ENCODE measurements around the gene PDF. TPM values are rescaled to one million over a fixed set of nuclear protein-coding genes. Genes with fewer than 3 reads are reported as not detected.
"Not testable (repeated sequence)": the region's sequence is repeated elsewhere in the genome, so short reads cannot be mapped to it uniquely, and the experiment has no call there.

Gene PDF, protein sequence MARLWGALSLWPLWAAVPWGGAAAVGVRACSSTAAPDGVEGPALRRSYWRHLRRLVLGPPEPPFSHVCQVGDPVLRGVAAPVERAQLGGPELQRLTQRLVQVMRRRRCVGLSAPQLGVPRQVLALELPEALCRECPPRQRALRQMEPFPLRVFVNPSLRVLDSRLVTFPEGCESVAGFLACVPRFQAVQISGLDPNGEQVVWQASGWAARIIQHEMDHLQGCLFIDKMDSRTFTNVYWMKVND
- 21.5 and 26.7 TPM in 2 replicates for total RNA-seq (2014; rRNA removed; shearing (Covaris generic); ENCODE audit: low replicate concordance)

DNA sequence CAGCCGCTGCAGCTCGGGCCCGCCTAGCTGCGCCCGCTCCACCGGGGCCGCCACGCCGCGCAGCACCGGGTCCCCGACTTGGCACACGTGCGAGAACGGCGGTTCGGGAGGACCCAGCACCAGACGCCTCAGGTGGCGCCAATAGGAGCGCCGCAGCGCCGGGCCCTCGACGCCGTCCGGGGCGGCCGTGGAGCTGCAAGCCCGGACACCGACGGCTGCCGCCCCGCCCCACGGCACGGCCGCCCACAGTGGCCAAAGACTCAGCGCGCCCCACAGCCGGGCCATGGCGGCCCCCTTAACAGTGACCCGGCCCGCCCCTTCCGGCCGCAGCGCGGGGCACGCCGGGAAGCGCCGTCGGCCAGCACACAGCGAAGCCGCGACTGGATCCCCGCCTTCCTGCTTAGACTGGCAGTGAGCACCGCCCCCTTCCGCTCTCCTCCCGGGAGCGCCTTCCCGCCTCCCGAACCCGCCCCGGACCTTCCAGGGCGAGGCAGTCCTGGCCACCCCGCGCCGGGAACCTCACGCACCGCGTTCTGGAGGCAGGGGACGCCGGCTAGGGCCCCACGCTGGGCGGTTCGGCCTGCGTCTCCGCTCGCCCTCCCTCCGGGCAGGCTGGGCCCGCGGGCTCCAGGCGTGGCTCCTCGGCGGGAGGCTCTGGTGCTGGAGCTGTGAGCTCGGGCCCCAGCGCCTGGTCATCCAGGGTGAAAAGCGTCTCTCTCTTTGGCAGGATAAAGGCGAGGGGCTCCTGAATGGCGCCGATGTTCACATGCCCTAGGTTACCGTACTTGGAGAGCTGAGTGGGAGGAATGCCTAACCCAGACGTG, at the start of gene PDF:
PDF (minus strand) TSS at position 303 of the 824 bp plus-strand sequence; CDS start at position 285, 18 bp downstream.
- in situ Hi-C loops (cut with HindIII; ENCODE audit: low pct_unique_long_range_greater_than_20kb, low sequenced_read_pairs), result no loop called here
- DNase-seq (ENCODE audit: low read depth), result peak; percentile 94

DNA sequence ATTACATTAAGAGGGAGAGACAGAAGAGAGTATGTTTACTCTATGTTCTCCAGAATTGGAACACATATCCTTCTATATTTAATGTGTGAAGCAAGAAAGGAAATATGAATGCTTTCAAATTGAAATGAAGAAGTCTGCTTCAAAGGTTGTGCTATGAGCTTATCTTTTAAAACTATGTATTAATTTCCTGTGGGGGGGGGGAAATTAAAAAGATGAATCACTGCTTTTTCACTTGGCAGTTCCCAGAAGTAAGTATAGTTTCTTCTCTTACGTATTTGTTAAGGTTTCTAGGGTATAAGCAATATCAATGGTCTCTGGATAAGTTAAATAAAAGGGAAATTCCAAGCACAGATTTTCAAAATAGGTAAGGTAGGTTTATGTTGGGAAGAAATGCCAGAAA, 48.4 kb upstream of the PDF start:
- in situ Hi-C loops (cut with HindIII; ENCODE audit: low pct_unique_long_range_greater_than_20kb, low sequenced_read_pairs), result no loop called here
- no peak for DNase-seq (ENCODE audit: low read depth)

DNA sequence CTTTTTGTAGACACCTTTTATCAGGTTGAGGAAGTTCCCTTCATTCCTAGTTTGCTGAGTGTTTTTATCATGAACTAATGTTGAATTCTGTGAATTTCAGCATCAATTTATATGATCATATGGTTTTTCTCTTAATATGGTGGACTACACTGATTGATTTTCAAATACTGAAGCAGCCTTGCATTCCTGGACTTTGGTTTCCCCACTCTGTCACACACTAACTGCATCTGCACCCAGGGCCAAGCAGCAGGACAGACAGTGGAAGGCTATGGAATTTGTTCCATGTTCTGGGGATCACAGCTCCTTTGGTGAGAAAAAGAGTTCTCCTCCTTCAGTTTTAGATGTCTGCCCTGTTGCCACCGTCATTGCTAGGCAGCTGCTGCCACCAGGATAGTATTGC, 47.6 kb upstream of the PDF start:
- DNase-seq (ENCODE audit: low read depth), result no peak
- in situ Hi-C loops (cut with HindIII; ENCODE audit: low pct_unique_long_range_greater_than_20kb, low sequenced_read_pairs), result no loop called here

DNA sequence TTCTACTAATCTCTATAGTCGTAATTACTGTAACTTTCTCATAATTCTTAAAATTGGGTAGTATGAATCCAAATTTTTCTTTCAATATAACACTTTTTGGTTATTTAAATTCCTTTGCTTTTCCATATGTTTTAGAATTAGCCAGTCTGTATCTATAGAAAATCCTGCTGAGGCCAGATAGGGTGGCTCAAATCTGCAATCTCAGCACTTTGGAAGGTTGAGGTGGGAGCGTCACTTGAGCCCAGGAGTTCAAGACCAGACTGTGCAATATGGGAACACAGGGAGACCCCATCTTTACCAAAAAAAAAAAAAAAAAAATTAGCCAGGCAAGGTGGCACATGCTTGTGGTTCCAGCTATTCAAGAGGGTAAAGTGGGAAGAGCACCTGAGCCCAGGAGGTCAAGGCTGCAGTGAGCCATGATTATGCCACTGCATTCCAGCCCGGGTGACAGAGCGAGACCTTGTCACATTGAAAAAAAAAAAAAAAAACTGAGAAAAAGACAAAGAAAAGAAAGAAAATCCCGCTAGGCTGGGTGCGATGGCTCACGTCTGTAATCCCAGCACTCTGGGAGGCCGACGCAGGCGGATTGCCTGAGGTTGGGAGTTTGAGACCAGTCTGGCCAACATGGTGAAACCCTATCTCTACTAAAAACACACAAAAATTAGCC, 46.1 kb upstream of the PDF start:
- no peak for DNase-seq (ENCODE audit: low read depth)

DNA sequence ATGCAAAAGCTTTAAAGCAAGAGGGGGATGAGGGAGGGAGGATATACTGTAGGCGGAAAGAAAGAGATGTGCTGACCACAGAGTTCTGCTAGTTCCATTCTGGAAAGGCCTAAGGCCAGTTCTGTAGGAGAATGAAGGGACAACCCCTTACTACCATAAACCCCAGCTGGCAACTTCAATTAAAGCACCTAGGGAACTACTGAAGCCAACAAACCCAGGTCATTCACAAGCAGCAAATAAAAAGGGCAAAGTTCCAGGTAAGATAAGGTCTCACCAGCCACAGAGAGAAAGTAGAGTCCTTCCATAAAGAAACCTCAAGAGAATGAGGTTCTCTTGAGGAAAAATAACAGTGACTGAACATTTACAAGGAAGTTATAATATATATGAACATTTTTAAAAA, 42.6 kb upstream of the PDF start:
- in situ Hi-C loops (cut with HindIII; ENCODE audit: low pct_unique_long_range_greater_than_20kb, low sequenced_read_pairs), result no loop called here
- no peak for DNase-seq (ENCODE audit: low read depth)

More for the DNA sequence above, 46.1 kb upstream of the PDF start:
- in situ Hi-C loops (cut with HindIII; ENCODE audit: low pct_unique_long_range_greater_than_20kb, low sequenced_read_pairs), result no loop called here

DNA sequence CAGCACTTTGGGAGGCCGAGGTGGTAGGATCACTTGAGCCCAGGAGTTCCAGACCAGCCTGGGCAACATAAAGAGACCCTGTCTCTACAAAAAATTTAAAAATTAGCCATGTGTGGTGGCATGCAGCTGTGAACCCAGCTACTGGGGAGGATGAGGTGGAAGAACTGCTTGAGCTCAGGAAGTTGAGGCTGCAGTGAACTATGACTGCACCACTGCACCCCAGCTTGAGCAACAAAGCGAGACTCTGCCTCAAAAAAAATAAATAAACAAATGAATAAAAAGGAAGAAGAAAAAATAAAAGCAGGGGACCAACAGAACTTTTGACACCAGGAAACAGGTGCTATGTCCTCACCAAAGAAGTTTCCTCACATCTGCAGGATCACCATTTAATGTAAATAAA, 41.2 kb upstream of the PDF start:
- in situ Hi-C loops (cut with HindIII; ENCODE audit: low pct_unique_long_range_greater_than_20kb, low sequenced_read_pairs), result no loop called here
- no peak for DNase-seq (ENCODE audit: low read depth)

DNA sequence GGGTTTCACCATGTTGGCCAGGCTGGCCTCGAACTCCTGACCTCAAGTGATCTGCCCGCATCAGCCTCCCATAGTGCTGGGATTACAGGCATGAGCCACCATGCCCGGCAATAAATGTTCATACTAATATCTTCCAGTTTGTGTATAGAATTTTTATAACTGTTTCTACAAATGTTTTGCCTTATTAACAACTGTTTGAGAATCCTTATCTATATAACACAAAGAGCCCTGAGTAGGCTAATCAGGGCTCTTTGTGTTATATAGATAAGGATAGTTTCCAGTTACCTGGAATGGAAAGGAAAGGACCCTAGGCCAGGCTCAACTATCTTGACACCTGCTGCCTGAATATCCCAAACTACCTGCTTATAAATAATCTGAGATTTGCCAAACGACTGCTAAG, 38.5 kb upstream of the PDF start:
- DNase-seq (ENCODE audit: low read depth), result no peak
- in situ Hi-C loops (cut with HindIII; ENCODE audit: low pct_unique_long_range_greater_than_20kb, low sequenced_read_pairs), result no loop called here

DNA sequence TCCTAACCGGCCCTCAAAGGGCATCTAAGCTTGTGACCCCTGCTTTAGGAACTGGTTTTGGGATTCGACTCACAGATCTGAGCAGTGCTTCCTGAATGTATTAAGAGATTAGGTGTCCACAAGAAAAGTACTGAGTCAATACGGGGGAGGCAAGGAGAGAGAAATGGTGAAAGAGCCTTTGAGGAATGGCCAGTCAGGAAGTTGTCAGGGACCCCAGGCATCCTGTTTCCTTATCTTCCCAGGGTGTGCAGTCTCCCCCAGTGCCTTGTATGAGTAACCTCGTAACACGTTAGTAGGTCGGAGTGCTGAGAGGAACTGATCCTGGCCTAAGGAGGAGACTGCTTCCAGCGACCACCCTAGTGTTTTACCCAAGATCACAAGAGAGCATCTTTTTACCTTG, 37.6 kb upstream of the PDF start:
- DNase-seq (ENCODE audit: low read depth), result no peak
- in situ Hi-C loops (cut with HindIII; ENCODE audit: low pct_unique_long_range_greater_than_20kb, low sequenced_read_pairs), result no loop called here

DNA sequence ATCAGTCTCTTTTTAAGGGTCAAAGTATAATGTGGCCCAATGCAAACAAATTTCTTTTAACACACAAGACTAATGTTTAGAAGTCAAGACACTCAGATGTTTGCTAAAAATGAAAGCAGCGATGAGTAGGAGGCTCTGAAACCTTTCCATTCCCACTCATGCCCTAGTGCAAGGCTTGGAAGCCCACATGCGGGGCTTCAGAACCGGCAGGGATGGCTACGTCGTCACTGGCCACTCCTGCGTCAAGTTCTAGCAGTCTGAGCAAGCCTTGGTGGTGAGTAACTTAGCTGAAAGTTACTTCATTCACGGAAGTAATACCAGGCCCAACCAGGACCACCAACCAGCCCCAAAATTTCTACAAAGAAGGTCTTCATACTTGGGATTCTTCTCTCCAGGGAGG, 36.0 kb upstream of the PDF start:
- in situ Hi-C loops (cut with HindIII; ENCODE audit: low pct_unique_long_range_greater_than_20kb, low sequenced_read_pairs), result no loop called here
- no peak for DNase-seq (ENCODE audit: low read depth)

DNA sequence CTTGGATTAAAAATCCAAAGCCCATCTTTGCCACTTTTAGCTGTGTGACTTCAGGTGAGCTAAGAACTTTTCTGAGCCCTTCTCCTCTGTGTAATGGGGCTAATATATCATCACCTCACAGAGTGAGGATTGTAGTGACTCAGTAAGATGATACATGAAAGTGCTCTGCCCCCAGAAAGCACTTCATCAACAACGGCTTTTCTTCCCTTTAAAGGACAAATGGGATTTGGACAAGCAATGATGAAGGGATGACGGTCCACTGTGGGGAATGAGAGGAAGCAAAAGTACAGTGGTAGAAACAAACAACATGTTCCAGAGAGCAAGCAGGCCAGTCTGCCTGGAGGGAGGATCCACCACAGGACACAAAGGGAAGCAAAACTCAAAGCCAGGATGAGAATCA, 35.5 kb upstream of the PDF start:
- no peak for DNase-seq (ENCODE audit: low read depth)
- in situ Hi-C loops (cut with HindIII; ENCODE audit: low pct_unique_long_range_greater_than_20kb, low sequenced_read_pairs), result no loop called here

DNA sequence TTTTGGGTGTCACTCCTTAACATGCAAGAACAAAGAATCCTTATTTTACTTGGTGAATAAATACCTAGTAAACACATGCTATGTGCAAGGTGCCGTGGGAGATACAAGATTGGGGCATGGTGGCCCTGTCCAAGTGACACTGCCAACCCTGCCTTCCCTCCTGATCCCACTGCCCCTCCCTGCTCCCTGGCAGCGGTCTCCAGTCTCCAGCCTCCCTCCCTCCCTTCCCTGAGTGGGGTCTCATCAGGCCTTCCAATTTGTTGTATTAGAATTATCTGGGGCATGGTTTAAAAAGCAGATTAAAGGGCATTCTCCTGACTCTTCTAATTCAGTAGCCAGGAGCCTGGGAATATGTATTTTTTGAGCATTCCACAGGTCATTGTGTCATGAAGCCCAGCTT, 33.7 kb upstream of the PDF start:
- in situ Hi-C loops (cut with HindIII; ENCODE audit: low pct_unique_long_range_greater_than_20kb, low sequenced_read_pairs), result no loop called here
- no peak for DNase-seq (ENCODE audit: low read depth)

DNA sequence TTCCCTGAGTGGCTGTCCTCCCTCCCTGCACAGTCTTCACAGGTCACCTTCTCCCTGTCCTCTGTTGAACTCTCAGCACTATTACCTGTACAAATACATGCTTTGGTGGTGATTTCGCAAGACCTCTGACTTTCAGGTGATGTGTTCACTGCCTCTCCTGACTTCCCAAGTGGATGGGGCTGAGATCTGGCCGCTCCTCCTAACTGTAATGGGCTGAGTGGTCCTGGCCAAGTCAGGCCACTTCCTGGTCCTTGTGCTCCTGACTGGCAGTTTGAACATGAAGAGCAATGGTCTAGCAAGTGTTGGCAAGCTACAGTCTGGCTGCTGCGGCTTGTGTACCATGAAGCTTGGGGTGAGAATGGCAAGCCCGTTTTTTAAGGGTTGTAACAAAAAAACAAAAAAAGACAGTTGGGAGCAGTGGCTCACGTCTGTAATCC, 32.9 kb upstream of the PDF start:
- in situ Hi-C loops (cut with HindIII; ENCODE audit: low pct_unique_long_range_greater_than_20kb, low sequenced_read_pairs), result no loop called here
- no peak for DNase-seq (ENCODE audit: low read depth)

DNA sequence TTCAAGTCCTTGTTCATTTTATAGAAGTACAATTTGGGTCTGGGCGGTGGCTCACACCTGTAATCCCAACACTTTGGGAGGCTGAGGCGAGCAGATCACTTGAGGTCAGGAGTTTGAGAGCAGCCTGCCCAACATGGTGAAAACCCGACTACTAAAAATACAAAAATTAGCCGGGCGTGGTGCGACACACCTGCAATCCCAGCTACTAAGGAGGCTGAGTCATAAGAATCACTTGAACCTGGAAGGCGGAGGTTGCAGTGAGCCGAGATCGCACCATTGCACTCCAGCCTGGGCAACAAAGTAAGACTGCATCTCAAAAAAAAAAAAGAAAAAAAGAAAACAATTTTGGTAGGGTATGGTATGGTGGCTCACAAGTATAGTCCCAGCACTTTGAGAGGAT, 29.7 kb upstream of the PDF start:
- DNase-seq (ENCODE audit: low read depth); in situ Hi-C loops (cut with HindIII; ENCODE audit: low pct_unique_long_range_greater_than_20kb, low sequenced_read_pairs): not testable (repeated sequence)

DNA sequence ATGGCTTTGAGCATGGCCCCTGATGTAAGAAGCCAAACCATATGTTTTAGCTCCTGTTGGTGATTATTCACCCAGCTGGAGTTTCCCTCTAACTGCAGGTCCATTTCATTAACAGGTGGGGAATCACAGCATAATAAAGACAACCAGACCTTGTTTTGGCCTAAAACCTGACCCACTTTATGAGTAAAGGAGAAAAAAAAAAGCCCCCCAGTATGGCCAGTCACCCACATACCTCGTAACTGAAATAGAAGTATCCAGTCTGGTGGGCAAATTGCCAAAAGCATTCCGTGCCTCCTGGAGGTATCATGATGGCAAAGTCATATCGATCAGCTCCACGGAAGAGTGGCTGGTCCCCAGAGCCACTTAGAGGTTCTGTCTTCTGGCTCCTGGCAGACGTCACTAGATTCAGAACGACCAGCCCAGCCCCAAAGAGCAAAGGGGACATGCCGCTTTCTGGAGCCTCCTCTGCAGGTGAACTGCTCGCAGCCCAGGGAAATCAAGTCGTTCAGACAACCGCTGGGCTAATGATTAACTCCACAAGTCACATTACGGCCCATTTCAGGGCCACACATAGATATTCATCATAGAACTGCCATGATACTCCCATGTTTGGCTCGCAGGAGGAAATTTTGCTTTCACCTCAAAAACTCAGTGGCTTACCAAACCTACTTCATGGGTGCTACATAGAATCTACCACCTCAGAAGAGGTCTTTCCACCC, 21.1 kb upstream of the PDF start, which contains the start of gene TMED6:
TMED6 (minus strand) TSS at position 478 of the 719 bp plus-strand sequence; CDS start at position 445, 33 bp downstream.
- DNase-seq (ENCODE audit: low read depth), result peak; percentile 57
- in situ Hi-C loops (cut with HindIII; ENCODE audit: low pct_unique_long_range_greater_than_20kb, low sequenced_read_pairs), result no loop called here

DNA sequence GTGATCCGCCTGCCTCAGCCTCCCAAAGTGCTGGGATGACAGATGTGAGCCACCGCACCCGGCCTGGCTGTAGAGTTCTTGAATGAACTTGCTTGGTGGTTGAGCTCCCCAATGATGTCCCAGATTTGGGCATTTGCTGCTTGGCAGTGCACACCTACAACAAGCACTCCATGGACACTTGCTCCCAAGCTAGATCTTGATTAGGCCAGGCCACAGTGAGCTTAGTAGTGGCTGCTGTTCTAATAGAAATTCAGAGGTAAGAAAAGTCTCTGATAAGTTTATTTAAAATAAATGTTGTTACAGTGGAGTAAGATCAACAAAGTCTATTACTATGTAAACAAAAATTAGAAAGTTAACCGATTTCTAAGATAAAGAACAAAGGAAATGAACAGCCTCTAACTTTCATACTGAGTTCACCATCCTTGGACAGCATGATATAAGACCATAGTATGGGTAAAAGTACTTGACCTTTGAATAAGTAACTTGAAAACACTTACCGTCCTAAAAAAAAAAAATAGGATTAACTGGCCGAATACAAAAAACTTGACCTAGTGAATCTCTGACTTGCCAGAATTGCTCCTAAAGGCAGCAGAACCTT, 20.2 kb upstream of the PDF start:
- DNase-seq (ENCODE audit: low read depth), result no peak
- in situ Hi-C loops (cut with HindIII; ENCODE audit: low pct_unique_long_range_greater_than_20kb, low sequenced_read_pairs), result no loop called here

DNA sequence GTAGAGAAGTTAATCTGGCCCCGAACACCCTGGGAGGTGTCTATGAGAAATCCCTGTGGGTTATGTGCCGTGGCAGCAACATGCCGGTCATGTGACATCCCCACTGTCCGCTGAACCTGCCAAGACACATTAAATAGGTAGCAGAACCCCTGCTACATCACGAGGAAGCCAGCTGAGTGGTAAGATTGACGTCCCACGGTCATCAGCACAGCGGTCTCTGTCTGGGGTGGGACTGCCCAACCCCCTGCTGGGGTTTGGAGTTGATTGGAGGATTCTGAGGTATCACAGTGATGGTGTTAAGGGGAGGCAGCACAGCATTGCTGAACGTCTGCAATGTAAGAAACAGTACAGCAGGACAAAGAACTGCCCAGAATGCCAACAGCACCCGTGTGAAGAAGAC, 19.1 kb upstream of the PDF start:
- DNase-seq (ENCODE audit: low read depth), result no peak
- in situ Hi-C loops (cut with HindIII; ENCODE audit: low pct_unique_long_range_greater_than_20kb, low sequenced_read_pairs), result no loop called here

DNA sequence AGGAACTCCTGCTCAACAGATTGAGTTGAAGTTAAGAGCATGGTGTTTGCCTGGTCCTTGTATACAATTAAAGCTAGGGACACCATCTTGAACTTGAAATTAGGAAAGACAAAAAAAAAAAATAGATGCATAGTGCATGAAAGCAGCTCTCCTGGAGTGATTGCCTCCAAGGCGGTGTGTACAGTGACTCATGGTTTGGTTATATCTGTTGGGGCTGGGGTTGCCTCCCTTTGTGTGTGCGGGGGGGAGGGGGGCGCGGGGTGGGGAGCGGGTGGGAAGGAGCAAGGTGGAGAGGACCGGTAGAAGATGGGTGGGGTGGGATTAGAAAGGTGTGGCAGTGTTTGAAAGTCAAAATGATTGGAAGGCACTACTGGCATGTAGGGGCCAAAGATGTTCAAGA, 17.8 kb upstream of the PDF start:
- no peak for DNase-seq (ENCODE audit: low read depth)
- in situ Hi-C loops (cut with HindIII; ENCODE audit: low pct_unique_long_range_greater_than_20kb, low sequenced_read_pairs), result no loop called here

DNA sequence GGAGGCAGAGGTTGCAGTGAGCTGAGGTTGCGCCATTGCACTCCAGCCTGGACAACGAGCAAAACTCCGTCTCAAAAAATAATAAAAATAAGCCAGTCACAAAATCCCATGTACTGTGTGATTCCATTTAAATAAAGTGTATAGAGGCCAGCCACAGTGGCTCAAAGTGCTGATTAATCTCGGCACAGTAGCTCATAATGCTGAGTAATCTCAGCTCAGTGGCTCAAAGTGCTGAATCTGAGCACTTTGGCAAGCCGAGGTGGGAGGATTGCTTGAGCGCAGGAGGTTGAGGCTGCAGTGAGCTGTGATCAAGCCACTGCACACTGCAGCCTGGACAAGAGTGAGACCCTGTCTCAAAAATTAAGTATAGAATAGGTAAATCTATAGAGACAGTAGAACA, 16.3 kb upstream of the PDF start:
- in situ Hi-C loops (cut with HindIII; ENCODE audit: low pct_unique_long_range_greater_than_20kb, low sequenced_read_pairs), result no loop called here
- DNase-seq (ENCODE audit: low read depth), result no peak
